HepG2 (cell line): ENCODE data around the gene PPM1G. TPM values are rescaled to one million over a fixed set of nuclear protein-coding genes. Genes with fewer than 3 reads are reported as not detected.

Experiments
- POLR2AphosphoS2 ChIP-seq: IDR thresholded peaks from 2 replicates; pipeline ENCODE4 v1.6.1; 2011; ENCODE audit warnings: low read depth, low read length, improper control_type of control experiment
- SIN3A ChIP-seq: IDR thresholded peaks from 2 replicates; pipeline ENCODE4 v1.6.1; 2011; ENCODE audit warnings: low read depth, mild to moderate bottlenecking, control low read depth, low read length, borderline replicate concordance
- SRF ChIP-seq: IDR thresholded peaks from 2 replicates; pipeline ENCODE4 v1.6.1; 2011; ENCODE audit warnings: mild to moderate bottlenecking, low read depth, low read length, moderate library complexity
- ZSCAN22 ChIP-seq: sonication (generic); formaldehyde crosslinking; IDR thresholded peaks from 2 replicates; pipeline ENCODE4 v1.4.0; 2020; ENCODE audit warnings: mild to moderate bottlenecking, missing genetic modification reagents
- polyA plus RNA-seq, 8 experiments: library from polyadenylated mRNA; depleted of rRNA in 3 of 8; stranded (reverse) in 7 of 8; unstranded in 1 of 8; fragments of >200 nt; fragmentation: Illumina TruSeq in 4 of 8; extraction: Trizol in 4 of 8; gene quantifications; 2 replicates each; pipeline versions ENCODE4 v1.2.1 to v1.2.3, GENCODE V29; 2011 to 2016; ENCODE audit warnings: low read depth in 4 of 8, missing spikeins in 1 of 8, mixed read lengths in 1 of 8; ENCODE audit not compliant: insufficient read depth in 1 of 8
- total RNA-seq, 5 experiments: library from RNA; depleted of rRNA; stranded (reverse); fragments of >200 nt; fragmentation: Illumina TruSeq; extraction: Trizol; gene quantifications; 2 replicates each; pipeline ENCODE4 v1.2.3, GENCODE V29; 2016; ENCODE audit warnings: low read depth in 1 of 5
- TF ChIP-seq, protein P1 (sequence below): sonication (generic); formaldehyde crosslinking; conservative IDR thresholded peaks from 2 replicates; pipeline ENCODE4 v1.4.0; 2020; ENCODE audit warnings: missing genetic modification reagents
- TF ChIP-seq, protein P2 (sequence below): sonication (generic); formaldehyde crosslinking; IDR thresholded peaks from 2 replicates; pipeline ENCODE4 v1.5.1; 2020; ENCODE audit warnings: mild to moderate bottlenecking, missing genetic modification reagents, moderate library complexity

The PPM1G gene
- total and polyA plus RNA-seq, 2 of the 13 experiments (the other 11 are each of a cell fraction or from before 2014, with no cell fraction given): 58.2 to 213 TPM

- TF ChIP-seq, protein P1, sequence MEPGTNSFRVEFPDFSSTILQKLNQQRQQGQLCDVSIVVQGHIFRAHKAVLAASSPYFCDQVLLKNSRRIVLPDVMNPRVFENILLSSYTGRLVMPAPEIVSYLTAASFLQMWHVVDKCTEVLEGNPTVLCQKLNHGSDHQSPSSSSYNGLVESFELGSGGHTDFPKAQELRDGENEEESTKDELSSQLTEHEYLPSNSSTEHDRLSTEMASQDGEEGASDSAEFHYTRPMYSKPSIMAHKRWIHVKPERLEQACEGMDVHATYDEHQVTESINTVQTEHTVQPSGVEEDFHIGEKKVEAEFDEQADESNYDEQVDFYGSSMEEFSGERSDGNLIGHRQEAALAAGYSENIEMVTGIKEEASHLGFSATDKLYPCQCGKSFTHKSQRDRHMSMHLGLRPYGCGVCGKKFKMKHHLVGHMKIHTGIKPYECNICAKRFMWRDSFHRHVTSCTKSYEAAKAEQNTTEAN (CRISPR knock-in tag): no peak
- TF ChIP-seq SRF (no peak), POLR2AphosphoS2 (peak; percentile 79; the same call in 1 of the 2 replicates), SIN3A (no peak), ZSCAN22 (no peak)
- TF ChIP-seq, protein P2, sequence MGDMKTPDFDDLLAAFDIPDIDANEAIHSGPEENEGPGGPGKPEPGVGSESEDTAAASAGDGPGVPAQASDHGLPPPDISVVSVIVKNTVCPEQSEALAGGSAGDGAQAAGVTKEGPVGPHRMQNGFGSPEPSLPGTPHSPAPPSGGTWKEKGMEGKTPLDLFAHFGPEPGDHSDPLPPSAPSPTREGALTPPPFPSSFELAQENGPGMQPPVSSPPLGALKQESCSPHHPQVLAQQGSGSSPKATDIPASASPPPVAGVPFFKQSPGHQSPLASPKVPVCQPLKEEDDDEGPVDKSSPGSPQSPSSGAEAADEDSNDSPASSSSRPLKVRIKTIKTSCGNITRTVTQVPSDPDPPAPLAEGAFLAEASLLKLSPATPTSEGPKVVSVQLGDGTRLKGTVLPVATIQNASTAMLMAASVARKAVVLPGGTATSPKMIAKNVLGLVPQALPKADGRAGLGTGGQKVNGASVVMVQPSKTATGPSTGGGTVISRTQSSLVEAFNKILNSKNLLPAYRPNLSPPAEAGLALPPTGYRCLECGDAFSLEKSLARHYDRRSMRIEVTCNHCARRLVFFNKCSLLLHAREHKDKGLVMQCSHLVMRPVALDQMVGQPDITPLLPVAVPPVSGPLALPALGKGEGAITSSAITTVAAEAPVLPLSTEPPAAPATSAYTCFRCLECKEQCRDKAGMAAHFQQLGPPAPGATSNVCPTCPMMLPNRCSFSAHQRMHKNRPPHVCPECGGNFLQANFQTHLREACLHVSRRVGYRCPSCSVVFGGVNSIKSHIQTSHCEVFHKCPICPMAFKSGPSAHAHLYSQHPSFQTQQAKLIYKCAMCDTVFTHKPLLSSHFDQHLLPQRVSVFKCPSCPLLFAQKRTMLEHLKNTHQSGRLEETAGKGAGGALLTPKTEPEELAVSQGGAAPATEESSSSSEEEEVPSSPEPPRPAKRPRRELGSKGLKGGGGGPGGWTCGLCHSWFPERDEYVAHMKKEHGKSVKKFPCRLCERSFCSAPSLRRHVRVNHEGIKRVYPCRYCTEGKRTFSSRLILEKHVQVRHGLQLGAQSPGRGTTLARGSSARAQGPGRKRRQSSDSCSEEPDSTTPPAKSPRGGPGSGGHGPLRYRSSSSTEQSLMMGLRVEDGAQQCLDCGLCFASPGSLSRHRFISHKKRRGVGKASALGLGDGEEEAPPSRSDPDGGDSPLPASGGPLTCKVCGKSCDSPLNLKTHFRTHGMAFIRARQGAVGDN (CRISPR knock-in tag): peak; percentile 3; the same call in 1 of the 2 replicates
Observed at GRCh38 chr2:27441958-27442919, 32.8 kb upstream of the PPM1G start, which contains the start of gene KRTCAP3 (continued).
